H1 (cell line): ENCODE measurements around the gene GTF2E1. TPM values are rescaled to one million over a fixed set of nuclear protein-coding genes. Genes with fewer than 3 reads are reported as not detected.

Source experiments
- CBX5 ChIP-seq: fragments of 300-800, 300-1000 bp; sonication (generic); IDR thresholded peaks from 2 replicates; pipeline ENCODE4 v1.7.1; 2016; ENCODE audit warnings: antibody characterized with exemption, low read length, low read depth
- GTF2F1 ChIP-seq: IDR thresholded peaks from 2 replicates; pipeline ENCODE4 v1.6.1; 2012; ENCODE audit warnings: low read depth, low read length, improper control_type of control experiment, borderline replicate concordance
- HDAC2 ChIP-seq, 2 experiments: fragments of 300-600 bp in 1 of 2; sonication (generic) in 1 of 2; IDR thresholded peaks; 2 replicates each; pipeline ENCODE4 v1.6.1; 2011 to 2012; ENCODE audit warnings: low read depth in 2 of 2, low read length in 2 of 2, mild to moderate bottlenecking in 2 of 2, moderate library complexity in 2 of 2, borderline replicate concordance in 1 of 2, inconsistent platforms in 1 of 2
- JUND ChIP-seq: IDR thresholded peaks from 2 replicates; pipeline ENCODE4 v1.6.1; 2011; ENCODE audit warnings: mild to moderate bottlenecking, improper control_type of control experiment, low read length
- MAFK ChIP-seq: IDR thresholded peaks from 2 replicates; pipeline ENCODE4 v1.6.1; 2012; ENCODE audit warnings: low read depth, mild to moderate bottlenecking, improper control_type of control experiment, low read length
- RFX5 ChIP-seq: IDR thresholded peaks from 2 replicates; pipeline ENCODE4 v1.6.1; 2011; ENCODE audit warnings: low read depth, low read length, improper control_type of control experiment, borderline replicate concordance
- SP1 ChIP-seq: IDR thresholded peaks from 2 replicates; pipeline ENCODE4 v1.6.1; 2011; ENCODE audit warnings: low read depth, low read length
- SRF ChIP-seq: IDR thresholded peaks from 2 replicates; pipeline ENCODE4 v1.6.1; 2011; ENCODE audit warnings: mild to moderate bottlenecking, low read depth, low read length, moderate library complexity
- TEAD4 ChIP-seq: IDR thresholded peaks from 2 replicates; pipeline ENCODE4 v1.6.1; 2012; ENCODE audit warnings: low read depth, low read length, inconsistent platforms, mixed read lengths
- polyA plus RNA-seq, 7 experiments: library from polyadenylated mRNA; depleted of rRNA in 3 of 7; stranded (reverse) in 5 of 7; unstranded in 2 of 7; fragments of >200 nt in 5 of 7; fragments of 200-250 nt in 2 of 7; gene quantifications; 1 replicate in 5 of 7; 2 replicates in 1 of 7; 4 replicates in 1 of 7; pipeline versions ENCODE4 v1.2.1 to v1.2.3, GENCODE V29; 2011 to 2013; ENCODE audit warnings: missing spikeins in 2 of 7, mixed read lengths in 2 of 7
- total RNA-seq: library from RNA; stranded (reverse); fragmentation: NEBNext Ultra II Directional; extraction: Animal tissue kit (Norgen Biotek cat#: 25700); gene quantifications from 2 replicates; pipeline ENCODE4 v1.2.1, GENCODE V29; 2021
- TF ChIP-seq, protein P1 (sequence below): fragments of 300-600 bp; sonication (generic); IDR thresholded peaks from 2 replicates; pipeline ENCODE4 v1.7.1; 2012; ENCODE audit warnings: low read length, moderate library complexity, mild to moderate bottlenecking, inconsistent platforms; ENCODE audit not compliant: insufficient replicate concordance
- TF ChIP-seq, protein P2 (sequence below): IDR thresholded peaks from 2 replicates; pipeline ENCODE4 v1.6.1; 2011; ENCODE audit warnings: low read length, improper control_type of control experiment

The GTF2E1 gene
- total and polyA plus RNA-seq, 2 of the 8 experiments (the other 6 are each of a cell fraction or from before 2014, with no cell fraction given): 37.4 to 73.3 TPM

DNA sequence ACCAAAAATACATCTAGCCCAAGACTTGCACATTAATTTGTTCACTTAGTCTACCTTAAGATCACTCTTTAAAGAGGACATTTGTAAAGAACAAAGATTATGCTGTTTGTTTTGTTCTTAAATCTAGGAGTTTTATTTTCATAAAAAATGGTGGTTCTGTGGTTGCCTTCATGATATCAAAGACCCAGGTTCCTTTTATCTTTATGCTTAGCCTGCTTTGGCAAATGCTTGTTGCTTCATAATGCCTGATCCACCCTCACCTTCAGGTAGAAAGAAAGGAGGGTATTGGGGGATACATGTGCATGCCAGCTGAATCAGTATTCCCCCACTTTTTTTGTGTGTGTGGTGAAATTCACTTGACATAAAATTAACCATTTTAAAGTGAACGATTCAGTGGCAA lies 48.5 kb downstream of the GTF2E1 start (continued):
- TF ChIP-seq, protein P1, sequence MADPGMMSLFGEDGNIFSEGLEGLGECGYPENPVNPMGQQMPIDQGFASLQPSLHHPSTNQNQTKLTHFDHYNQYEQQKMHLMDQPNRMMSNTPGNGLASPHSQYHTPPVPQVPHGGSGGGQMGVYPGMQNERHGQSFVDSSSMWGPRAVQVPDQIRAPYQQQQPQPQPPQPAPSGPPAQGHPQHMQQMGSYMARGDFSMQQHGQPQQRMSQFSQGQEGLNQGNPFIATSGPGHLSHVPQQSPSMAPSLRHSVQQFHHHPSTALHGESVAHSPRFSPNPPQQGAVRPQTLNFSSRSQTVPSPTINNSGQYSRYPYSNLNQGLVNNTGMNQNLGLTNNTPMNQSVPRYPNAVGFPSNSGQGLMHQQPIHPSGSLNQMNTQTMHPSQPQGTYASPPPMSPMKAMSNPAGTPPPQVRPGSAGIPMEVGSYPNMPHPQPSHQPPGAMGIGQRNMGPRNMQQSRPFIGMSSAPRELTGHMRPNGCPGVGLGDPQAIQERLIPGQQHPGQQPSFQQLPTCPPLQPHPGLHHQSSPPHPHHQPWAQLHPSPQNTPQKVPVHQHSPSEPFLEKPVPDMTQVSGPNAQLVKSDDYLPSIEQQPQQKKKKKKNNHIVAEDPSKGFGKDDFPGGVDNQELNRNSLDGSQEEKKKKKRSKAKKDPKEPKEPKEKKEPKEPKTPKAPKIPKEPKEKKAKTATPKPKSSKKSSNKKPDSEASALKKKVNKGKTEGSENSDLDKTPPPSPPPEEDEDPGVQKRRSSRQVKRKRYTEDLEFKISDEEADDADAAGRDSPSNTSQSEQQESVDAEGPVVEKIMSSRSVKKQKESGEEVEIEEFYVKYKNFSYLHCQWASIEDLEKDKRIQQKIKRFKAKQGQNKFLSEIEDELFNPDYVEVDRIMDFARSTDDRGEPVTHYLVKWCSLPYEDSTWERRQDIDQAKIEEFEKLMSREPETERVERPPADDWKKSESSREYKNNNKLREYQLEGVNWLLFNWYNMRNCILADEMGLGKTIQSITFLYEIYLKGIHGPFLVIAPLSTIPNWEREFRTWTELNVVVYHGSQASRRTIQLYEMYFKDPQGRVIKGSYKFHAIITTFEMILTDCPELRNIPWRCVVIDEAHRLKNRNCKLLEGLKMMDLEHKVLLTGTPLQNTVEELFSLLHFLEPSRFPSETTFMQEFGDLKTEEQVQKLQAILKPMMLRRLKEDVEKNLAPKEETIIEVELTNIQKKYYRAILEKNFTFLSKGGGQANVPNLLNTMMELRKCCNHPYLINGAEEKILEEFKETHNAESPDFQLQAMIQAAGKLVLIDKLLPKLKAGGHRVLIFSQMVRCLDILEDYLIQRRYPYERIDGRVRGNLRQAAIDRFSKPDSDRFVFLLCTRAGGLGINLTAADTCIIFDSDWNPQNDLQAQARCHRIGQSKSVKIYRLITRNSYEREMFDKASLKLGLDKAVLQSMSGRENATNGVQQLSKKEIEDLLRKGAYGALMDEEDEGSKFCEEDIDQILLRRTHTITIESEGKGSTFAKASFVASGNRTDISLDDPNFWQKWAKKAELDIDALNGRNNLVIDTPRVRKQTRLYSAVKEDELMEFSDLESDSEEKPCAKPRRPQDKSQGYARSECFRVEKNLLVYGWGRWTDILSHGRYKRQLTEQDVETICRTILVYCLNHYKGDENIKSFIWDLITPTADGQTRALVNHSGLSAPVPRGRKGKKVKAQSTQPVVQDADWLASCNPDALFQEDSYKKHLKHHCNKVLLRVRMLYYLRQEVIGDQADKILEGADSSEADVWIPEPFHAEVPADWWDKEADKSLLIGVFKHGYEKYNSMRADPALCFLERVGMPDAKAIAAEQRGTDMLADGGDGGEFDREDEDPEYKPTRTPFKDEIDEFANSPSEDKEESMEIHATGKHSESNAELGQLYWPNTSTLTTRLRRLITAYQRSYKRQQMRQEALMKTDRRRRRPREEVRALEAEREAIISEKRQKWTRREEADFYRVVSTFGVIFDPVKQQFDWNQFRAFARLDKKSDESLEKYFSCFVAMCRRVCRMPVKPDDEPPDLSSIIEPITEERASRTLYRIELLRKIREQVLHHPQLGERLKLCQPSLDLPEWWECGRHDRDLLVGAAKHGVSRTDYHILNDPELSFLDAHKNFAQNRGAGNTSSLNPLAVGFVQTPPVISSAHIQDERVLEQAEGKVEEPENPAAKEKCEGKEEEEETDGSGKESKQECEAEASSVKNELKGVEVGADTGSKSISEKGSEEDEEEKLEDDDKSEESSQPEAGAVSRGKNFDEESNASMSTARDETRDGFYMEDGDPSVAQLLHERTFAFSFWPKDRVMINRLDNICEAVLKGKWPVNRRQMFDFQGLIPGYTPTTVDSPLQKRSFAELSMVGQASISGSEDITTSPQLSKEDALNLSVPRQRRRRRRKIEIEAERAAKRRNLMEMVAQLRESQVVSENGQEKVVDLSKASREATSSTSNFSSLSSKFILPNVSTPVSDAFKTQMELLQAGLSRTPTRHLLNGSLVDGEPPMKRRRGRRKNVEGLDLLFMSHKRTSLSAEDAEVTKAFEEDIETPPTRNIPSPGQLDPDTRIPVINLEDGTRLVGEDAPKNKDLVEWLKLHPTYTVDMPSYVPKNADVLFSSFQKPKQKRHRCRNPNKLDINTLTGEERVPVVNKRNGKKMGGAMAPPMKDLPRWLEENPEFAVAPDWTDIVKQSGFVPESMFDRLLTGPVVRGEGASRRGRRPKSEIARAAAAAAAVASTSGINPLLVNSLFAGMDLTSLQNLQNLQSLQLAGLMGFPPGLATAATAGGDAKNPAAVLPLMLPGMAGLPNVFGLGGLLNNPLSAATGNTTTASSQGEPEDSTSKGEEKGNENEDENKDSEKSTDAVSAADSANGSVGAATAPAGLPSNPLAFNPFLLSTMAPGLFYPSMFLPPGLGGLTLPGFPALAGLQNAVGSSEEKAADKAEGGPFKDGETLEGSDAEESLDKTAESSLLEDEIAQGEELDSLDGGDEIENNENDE: no peak
- TF ChIP-seq SP1: no peak
- TF ChIP-seq GTF2F1: no peak
- TF ChIP-seq MAFK: no peak
- TF ChIP-seq SRF: no peak
- TF ChIP-seq, protein P2, sequence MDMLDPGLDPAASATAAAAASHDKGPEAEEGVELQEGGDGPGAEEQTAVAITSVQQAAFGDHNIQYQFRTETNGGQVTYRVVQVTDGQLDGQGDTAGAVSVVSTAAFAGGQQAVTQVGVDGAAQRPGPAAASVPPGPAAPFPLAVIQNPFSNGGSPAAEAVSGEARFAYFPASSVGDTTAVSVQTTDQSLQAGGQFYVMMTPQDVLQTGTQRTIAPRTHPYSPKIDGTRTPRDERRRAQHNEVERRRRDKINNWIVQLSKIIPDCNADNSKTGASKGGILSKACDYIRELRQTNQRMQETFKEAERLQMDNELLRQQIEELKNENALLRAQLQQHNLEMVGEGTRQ: no peak
- TF ChIP-seq JUND: no peak
- no peak for TF ChIP-seq RFX5
- TF ChIP-seq CBX5: no peak
- TF ChIP-seq TEAD4: no peak
- TF ChIP-seq HDAC2 (IDR thresholded peaks at IDR 0.05; ENCODE audit: borderline replicate concordance in 1 of 2, low read depth in 2 of 2, low read length in 2 of 2): no peak
